Suppressor macrophage treated with lipopolysaccharide for 4 hours (primary cell): Measurements from ENCODE around the gene GNB1L.
"Not testable (repeated sequence)": the region's sequence is repeated elsewhere in the genome, so short reads cannot be mapped to it uniquely, and the experiment has no call there.

ENCODE experiments used
- DNase-seq: peaks from one replicate; pipeline ENCODE4 v3.0.0-alpha.2; 2020

The GNB1L gene

GRCh38 chr22:19842393-19843106 is 12.1 kb downstream of the GNB1L start:
- DNase-seq = no peak

- no peak for DNase-seq
Observed at GRCh38 chr22:19841641-19842392, 12.9 kb downstream of the GNB1L start.

GRCh38 chr22:19840955-19841640 is 13.6 kb downstream of the GNB1L start:
- no peak for DNase-seq

- DNase-seq = no peak
Observed at GRCh38 chr22:19840059-19840458, 14.6 kb downstream of the GNB1L start.

GRCh38 chr22:19837915-19838314 is 16.8 kb downstream of the GNB1L start:
- DNase-seq = no peak

- no peak for DNase-seq
Observed at GRCh38 chr22:19836512-19836911, 18.2 kb downstream of the GNB1L start.

- no peak for DNase-seq
Observed at GRCh38 chr22:19834599-19834998, 20.1 kb downstream of the GNB1L start.

GRCh38 chr22:19833327-19833726 is 21.3 kb downstream of the GNB1L start:
- not testable (repeated sequence) for DNase-seq

GRCh38 chr22:19832476-19833108 is 22.1 kb downstream of the GNB1L start:
- no peak for DNase-seq

GRCh38 chr22:19831979-19832378 is 22.7 kb downstream of the GNB1L start:
- not testable (repeated sequence) for DNase-seq

- no peak for DNase-seq
Observed at GRCh38 chr22:19831016-19831415, 23.7 kb downstream of the GNB1L start.

GRCh38 chr22:19828035-19828401 is 26.7 kb downstream of the GNB1L start:
- DNase-seq = no peak

GRCh38 chr22:19827341-19828034 is 27.2 kb downstream of the GNB1L start:
- DNase-seq = no peak

- DNase-seq = no peak
Observed at GRCh38 chr22:19826619-19826950, 28.1 kb downstream of the GNB1L start.

GRCh38 chr22:19825904-19826618 is 28.6 kb downstream of the GNB1L start:
- no peak for DNase-seq

- no peak for DNase-seq
Observed at GRCh38 chr22:19824926-19825339, 29.7 kb downstream of the GNB1L start.

GRCh38 chr22:19824212-19824925 is 30.3 kb downstream of the GNB1L start:
- DNase-seq = no peak

- DNase-seq = no peak
Observed at GRCh38 chr22:19823902-19824211, 30.8 kb downstream of the GNB1L start.

GRCh38 chr22:19823191-19823901 is 31.3 kb downstream of the GNB1L start:
- no peak for DNase-seq

- no peak for DNase-seq
Observed at GRCh38 chr22:19822301-19823117, 32.2 kb downstream of the GNB1L start.
